ENCODE data around the gene XPNPEP1. TPM values are rescaled to one million over a fixed set of nuclear protein-coding genes. Genes with fewer than 3 reads are reported as not detected.

Gene XPNPEP1
- polyA plus RNA-seq, 3 donors = 32.1 to 62.1 (median 38.4) TPM

GRCh38 chr10:109861081-109861480 is 62.2 kb downstream of the XPNPEP1 start:
- Histone ChIP-seq H3K36me3 (replicated peaks in 1 of 2; ENCODE audit: control insufficient read depth in 1 of 2, insufficient read depth in 2 of 2, low read length in 2 of 2) (peaks cover 26 to 36% of the 10 kb centered on the region in 2 donors), H3K4me3 (replicated peaks in 1 of 3; ENCODE audit: low read depth in 2 of 3, low read length in 3 of 3) (no peak overlapping the region), H3K4me1 (ENCODE audit: control insufficient read depth in 1 of 2, insufficient read depth in 2 of 2, low read length in 2 of 2) (no peaks in the 10 kb centered on the region), H3K4me2 (replicated peaks; ENCODE audit: extremely low read depth, low read length, poor library complexity, severe bottlenecking) (no peak overlapping the region), H3K9ac (ENCODE audit: insufficient read depth, low read length, poor library complexity, severe bottlenecking) (no peak overlapping the region), H3K79me2 (ENCODE audit: insufficient read depth, low read length) (no peaks in the 10 kb centered on the region), H2AFZ (ENCODE audit: insufficient read depth, low read depth, low read length, poor library complexity, severe bottlenecking) (no peak overlapping the region), H4K20me1 (ENCODE audit: insufficient read depth, low read length) (no peaks in the 10 kb centered on the region), H3K27me3 (ENCODE audit: control insufficient read depth in 2 of 2, insufficient read depth in 2 of 2, low read length in 2 of 2) (no peaks in the 10 kb centered on the region), H3K27ac (ENCODE audit: low read depth in 1 of 2, low read length in 2 of 2) (no peak overlapping the region), H3K9me3 (replicated peaks in 1 of 2; ENCODE audit: control insufficient read depth in 1 of 2, insufficient read depth in 1 of 2, low read length in 2 of 2) (no peaks in the 10 kb centered on the region)
- H3K4me3 Mint-ChIP-seq = no peak overlapping the region
- H3K27ac Mint-ChIP-seq = no peak overlapping the region
- no peak for DNase-seq
- peaks cover 0 to 7% (median 3%) of the 10 kb centered on the region in 7 donors for H3K9me3 Mint-ChIP-seq
- H3K4me1 Mint-ChIP-seq = peaks cover 7% of the 10 kb centered on the region
- 100% methylated on average over 3 of the region's 4 CpGs for WGBS (ENCODE audit: insufficient coverage)
- intact Hi-C loops (cut with micrococcal nuclease) = no loop called here
- no peaks in the 10 kb centered on the region for H3K27me3 Mint-ChIP-seq (ENCODE audit: low read depth in 3 of 3)
- TF ChIP-seq CTCF (IDR thresholded peaks at IDR 0.05) = no peak
- H3K36me3 Mint-ChIP-seq = peaks cover 42 to 43% of the 10 kb centered on the region in 2 donors

GRCh38 chr10:109859221-109859620 is 64.1 kb downstream of the XPNPEP1 start:
- no peak overlapping the region for H3K9ac ChIP-seq (ENCODE audit: insufficient read depth, low read length, poor library complexity, severe bottlenecking)
- H3K4me3 ChIP-seq (replicated peaks in 1 of 3; ENCODE audit: low read depth in 2 of 3, low read length in 3 of 3) = no peak overlapping the region
- no peaks in the 10 kb centered on the region for H3K9me3 ChIP-seq (replicated peaks in 1 of 2; ENCODE audit: control insufficient read depth in 1 of 2, insufficient read depth in 1 of 2, low read length in 2 of 2)
- Mint-ChIP-seq H3K4me3 (no peak overlapping the region), H3K9me3 (peaks cover 0 to 7% (median 0%) of the 10 kb centered on the region in 7 donors), H3K4me1 (peaks cover 7% of the 10 kb centered on the region), H3K27me3 (ENCODE audit: low read depth in 3 of 3) (peaks cover 0 to 4% (median 2%) of the 10 kb centered on the region in 3 donors), H3K36me3 (peaks cover 23 to 27% of the 10 kb centered on the region in 2 donors), H3K27ac (peak overlapping the region in 1 of 7 donors; percentile 52)
- no peaks in the 10 kb centered on the region for H3K4me1 ChIP-seq (ENCODE audit: control insufficient read depth in 1 of 2, insufficient read depth in 2 of 2, low read length in 2 of 2)
- peaks cover 8 to 17% of the 10 kb centered on the region in 2 donors for H3K36me3 ChIP-seq (replicated peaks in 1 of 2; ENCODE audit: control insufficient read depth in 1 of 2, insufficient read depth in 2 of 2, low read length in 2 of 2)
- DNase-seq = no peak
- H3K27me3 ChIP-seq (ENCODE audit: control insufficient read depth in 2 of 2, insufficient read depth in 2 of 2, low read length in 2 of 2) = no peaks in the 10 kb centered on the region
- no peak overlapping the region for H3K4me2 ChIP-seq (replicated peaks; ENCODE audit: extremely low read depth, low read length, poor library complexity, severe bottlenecking)
- no peaks in the 10 kb centered on the region for H3K79me2 ChIP-seq (ENCODE audit: insufficient read depth, low read length)
- intact Hi-C loops (cut with micrococcal nuclease) = no loop called here
- no CpG with 5 or more reads among the region's 1 CpG for WGBS (ENCODE audit: insufficient coverage)
- no peak for TF ChIP-seq CTCF (IDR thresholded peaks at IDR 0.05)
- H2AFZ ChIP-seq (ENCODE audit: insufficient read depth, low read depth, low read length, poor library complexity, severe bottlenecking) = no peak overlapping the region
- no peak overlapping the region for H3K27ac ChIP-seq (ENCODE audit: low read depth in 1 of 2, low read length in 2 of 2)
- H4K20me1 ChIP-seq (ENCODE audit: insufficient read depth, low read length) = no peaks in the 10 kb centered on the region
